ENCODE data around the gene MALRD1.
"Not testable (repeated sequence)": the region's sequence is repeated elsewhere in the genome, so short reads cannot be mapped to it uniquely, and the experiment has no call there.

The MALRD1 gene

DNA sequence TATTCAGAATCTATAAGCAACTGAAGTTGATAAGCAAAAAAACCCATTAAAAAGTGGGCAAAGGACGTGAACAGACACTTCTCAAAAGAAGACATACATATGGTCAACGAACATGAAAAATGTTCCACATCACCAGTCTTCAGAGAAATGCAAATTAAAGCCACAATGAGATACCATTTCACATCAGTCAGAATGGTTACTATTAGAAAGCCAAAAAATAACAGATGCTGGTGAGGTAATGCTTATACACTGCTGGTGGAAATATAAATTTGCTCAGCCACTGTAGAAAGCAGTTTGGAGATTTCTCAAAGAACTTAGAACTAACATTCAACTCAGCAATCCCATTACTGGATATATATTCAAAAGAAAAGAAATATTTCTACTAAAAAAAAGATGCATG, 434.8 kb downstream of the MALRD1 start:
- no peak overlapping the region for H3K4me3 ChIP-seq (ENCODE audit: low read length)
- H3K4me1 ChIP-seq (ENCODE audit: control insufficient read depth, insufficient read depth, low read length): no peaks in the 10 kb centered on the region
- no peak overlapping the region for H3K27ac ChIP-seq (ENCODE audit: low read depth, low read length)
- H3K27me3 ChIP-seq (ENCODE audit: control insufficient read depth, insufficient read depth, low read length): no peaks in the 10 kb centered on the region
- no peaks in the 10 kb centered on the region for H3K36me3 ChIP-seq (ENCODE audit: control insufficient read depth, insufficient read depth, low read length)
- no peak overlapping the region for H3K9ac ChIP-seq (ENCODE audit: low read length)

GRCh38 chr10:19488592-19489280, 440.1 kb downstream of the MALRD1 start:
- H3K27ac ChIP-seq (ENCODE audit: low read depth, low read length): no peak overlapping the region
- no peaks in the 10 kb centered on the region for H3K36me3 ChIP-seq (ENCODE audit: control insufficient read depth, insufficient read depth, low read length)
- H3K9ac ChIP-seq (ENCODE audit: low read length): no peak overlapping the region
- H3K27me3 ChIP-seq (ENCODE audit: control insufficient read depth, insufficient read depth, low read length): no peaks in the 10 kb centered on the region
- no peaks in the 10 kb centered on the region for H3K4me1 ChIP-seq (ENCODE audit: control insufficient read depth, insufficient read depth, low read length)
- H3K4me3 ChIP-seq (ENCODE audit: low read length): peak overlapping the region; percentile 55

DNA sequence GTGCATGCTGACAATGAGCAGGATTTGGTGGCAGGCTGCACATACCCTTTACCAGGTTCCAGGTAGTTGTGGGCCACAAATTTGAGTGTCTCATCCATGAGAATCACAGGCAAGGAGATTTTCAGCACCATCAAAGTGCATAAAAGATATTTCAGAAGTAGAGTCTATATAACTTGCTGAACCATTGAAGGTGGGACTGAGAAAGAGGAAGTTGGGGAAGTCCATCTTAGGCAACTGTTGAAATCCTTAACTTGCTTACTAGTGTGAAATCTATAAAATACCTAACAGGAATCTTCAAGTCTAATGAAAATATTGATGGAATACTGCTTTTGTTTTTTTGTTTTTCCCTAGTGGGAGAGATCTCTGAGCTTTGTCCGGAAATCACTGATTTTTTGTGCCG, 442.6 kb downstream of the MALRD1 start:
- Histone ChIP-seq H3K4me1 (ENCODE audit: control insufficient read depth, insufficient read depth, low read length) (no peaks in the 10 kb centered on the region), H3K36me3 (ENCODE audit: control insufficient read depth, insufficient read depth, low read length) (no peaks in the 10 kb centered on the region), H3K27ac (ENCODE audit: low read depth, low read length) (no peak overlapping the region), H3K4me3 (ENCODE audit: low read length) (no peak overlapping the region), H3K27me3 (ENCODE audit: control insufficient read depth, insufficient read depth, low read length) (no peaks in the 10 kb centered on the region), H3K9ac (ENCODE audit: low read length) (no peak overlapping the region)

DNA sequence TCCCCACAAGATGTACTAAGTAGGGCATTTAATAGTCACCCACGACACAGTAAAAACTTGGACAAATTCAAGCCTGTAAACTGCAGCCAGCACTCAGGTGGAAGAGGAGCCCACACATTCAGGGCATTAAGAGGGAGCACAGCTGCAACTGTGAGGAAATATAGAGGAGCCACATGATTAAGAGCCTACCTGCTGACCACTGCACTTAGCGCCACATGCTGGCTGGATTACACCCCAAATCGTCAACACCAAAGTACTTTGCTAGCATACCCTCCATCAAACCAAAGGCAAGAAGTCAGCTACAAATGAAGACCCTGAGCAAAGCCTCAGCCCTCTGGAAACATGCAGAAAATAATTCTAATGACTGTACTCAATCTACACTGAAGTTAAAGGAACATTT, 445.3 kb downstream of the MALRD1 start:
- Histone ChIP-seq H3K27me3 (ENCODE audit: control insufficient read depth, insufficient read depth, low read length) (no peaks in the 10 kb centered on the region), H3K4me3 (ENCODE audit: low read length) (no peak overlapping the region), H3K36me3 (ENCODE audit: control insufficient read depth, insufficient read depth, low read length) (no peaks in the 10 kb centered on the region), H3K4me1 (ENCODE audit: control insufficient read depth, insufficient read depth, low read length) (no peaks in the 10 kb centered on the region), H3K27ac (ENCODE audit: low read depth, low read length) (no peak overlapping the region), H3K9ac (ENCODE audit: low read length) (no peak overlapping the region)

- Histone ChIP-seq H3K4me3 (ENCODE audit: low read length) (no peak overlapping the region), H3K27ac (ENCODE audit: low read depth, low read length) (no peak overlapping the region), H3K9ac (ENCODE audit: low read length) (no peak overlapping the region), H3K36me3 (ENCODE audit: control insufficient read depth, insufficient read depth, low read length) (no peaks in the 10 kb centered on the region), H3K4me1 (ENCODE audit: control insufficient read depth, insufficient read depth, low read length) (no peaks in the 10 kb centered on the region), H3K27me3 (ENCODE audit: control insufficient read depth, insufficient read depth, low read length) (no peaks in the 10 kb centered on the region)
These were observed 448.4 kb downstream of the MALRD1 start for GRCh38 chr10:19497026-19497425.

DNA sequence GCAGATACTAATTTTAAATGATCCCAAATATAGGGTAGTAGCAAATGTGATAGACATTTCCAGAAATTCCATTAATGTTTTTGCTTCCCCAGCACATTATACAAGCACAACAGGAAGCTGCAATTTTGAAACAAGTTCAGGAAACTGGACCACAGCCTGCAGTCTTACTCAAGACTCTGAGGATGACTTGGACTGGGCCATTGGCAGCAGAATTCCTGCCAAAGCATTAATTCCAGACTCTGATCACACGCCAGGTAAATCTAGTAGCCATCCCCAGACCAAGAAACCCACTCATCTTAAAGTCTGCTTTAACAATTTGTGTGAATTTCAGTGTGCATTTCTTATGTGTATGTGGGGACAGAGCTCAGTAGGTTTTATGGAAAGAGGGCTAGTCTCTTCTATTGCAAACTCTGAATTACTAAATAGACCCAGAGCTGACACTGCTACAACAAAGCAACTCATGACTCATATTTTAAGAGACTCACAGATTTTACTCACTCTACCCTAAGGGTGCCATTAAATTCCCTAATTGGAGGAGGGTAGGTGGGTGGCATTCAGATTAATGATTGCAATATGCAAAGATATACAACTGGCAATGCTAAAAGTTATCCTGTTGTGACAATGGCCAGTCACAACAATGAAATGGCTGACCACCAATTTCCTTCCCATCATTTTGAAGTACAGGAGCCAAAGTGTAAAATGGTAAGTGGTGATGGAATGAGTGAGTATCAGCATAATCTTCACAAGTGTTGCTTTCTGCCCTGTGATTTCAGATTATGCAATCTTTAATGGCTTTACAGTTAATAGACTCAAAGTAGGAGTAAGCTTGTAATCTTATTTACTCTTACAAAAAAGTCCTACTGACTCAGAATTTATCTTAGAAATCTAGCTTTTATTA, 450.0 kb downstream of the MALRD1 start:
- Histone ChIP-seq H3K27me3 (ENCODE audit: control insufficient read depth, insufficient read depth, low read length) (no peaks in the 10 kb centered on the region), H3K4me3 (ENCODE audit: low read length) (no peak overlapping the region), H3K36me3 (ENCODE audit: control insufficient read depth, insufficient read depth, low read length) (no peaks in the 10 kb centered on the region), H3K27ac (ENCODE audit: low read depth, low read length) (no peak overlapping the region), H3K4me1 (ENCODE audit: control insufficient read depth, insufficient read depth, low read length) (no peaks in the 10 kb centered on the region), H3K9ac (ENCODE audit: low read length) (no peak overlapping the region)

GRCh38 chr10:19499291-19499770, 450.7 kb downstream of the MALRD1 start:
- Histone ChIP-seq H3K27ac (ENCODE audit: low read depth, low read length) (no peak overlapping the region), H3K36me3 (ENCODE audit: control insufficient read depth, insufficient read depth, low read length) (no peaks in the 10 kb centered on the region)

GRCh38 chr10:19500959-19501358, 452.4 kb downstream of the MALRD1 start:
- no peak overlapping the region for H3K27ac ChIP-seq (ENCODE audit: low read depth, low read length)
- H3K4me3 ChIP-seq (ENCODE audit: low read length): no peak overlapping the region
- H3K27me3 ChIP-seq (ENCODE audit: control insufficient read depth, insufficient read depth, low read length): no peaks in the 10 kb centered on the region
- H3K4me1 ChIP-seq (ENCODE audit: control insufficient read depth, insufficient read depth, low read length): no peaks in the 10 kb centered on the region
- no peak overlapping the region for H3K9ac ChIP-seq (ENCODE audit: low read length)
- H3K36me3 ChIP-seq (ENCODE audit: control insufficient read depth, insufficient read depth, low read length): no peaks in the 10 kb centered on the region

More at GRCh38 chr10:19499291-19499770, 450.7 kb downstream of the MALRD1 start:
- Histone ChIP-seq H3K4me1 (ENCODE audit: control insufficient read depth, insufficient read depth, low read length) (no peaks in the 10 kb centered on the region), H3K27me3 (ENCODE audit: control insufficient read depth, insufficient read depth, low read length) (no peaks in the 10 kb centered on the region), H3K9ac (ENCODE audit: low read length) (no peak overlapping the region), H3K4me3 (ENCODE audit: low read length) (no peak overlapping the region)

GRCh38 chr10:19505320-19506312, 457.0 kb downstream of the MALRD1 start:
- H3K4me3 ChIP-seq (ENCODE audit: low read length): no peak overlapping the region
- no peaks in the 10 kb centered on the region for H3K27me3 ChIP-seq (ENCODE audit: control insufficient read depth, insufficient read depth, low read length)
- no peaks in the 10 kb centered on the region for H3K4me1 ChIP-seq (ENCODE audit: control insufficient read depth, insufficient read depth, low read length)
- H3K36me3 ChIP-seq (ENCODE audit: control insufficient read depth, insufficient read depth, low read length): no peaks in the 10 kb centered on the region
- H3K27ac ChIP-seq (ENCODE audit: low read depth, low read length): no peak overlapping the region
- H3K9ac ChIP-seq (ENCODE audit: low read length): no peak overlapping the region

GRCh38 chr10:19510005-19510732, 461.6 kb downstream of the MALRD1 start:
- H3K27me3 ChIP-seq (ENCODE audit: control insufficient read depth, insufficient read depth, low read length); H3K9ac ChIP-seq (ENCODE audit: low read length); H3K27ac ChIP-seq (ENCODE audit: low read depth, low read length); H3K36me3 ChIP-seq (ENCODE audit: control insufficient read depth, insufficient read depth, low read length); H3K4me1 ChIP-seq (ENCODE audit: control insufficient read depth, insufficient read depth, low read length); H3K4me3 ChIP-seq (ENCODE audit: low read length): not testable (repeated sequence)

GRCh38 chr10:19518109-19518508, 469.5 kb downstream of the MALRD1 start:
- H3K4me1 ChIP-seq (ENCODE audit: control insufficient read depth, insufficient read depth, low read length): no peaks in the 10 kb centered on the region
- no peak overlapping the region for H3K27ac ChIP-seq (ENCODE audit: low read depth, low read length)
- no peaks in the 10 kb centered on the region for H3K27me3 ChIP-seq (ENCODE audit: control insufficient read depth, insufficient read depth, low read length)
- no peak overlapping the region for H3K9ac ChIP-seq (ENCODE audit: low read length)
- H3K36me3 ChIP-seq (ENCODE audit: control insufficient read depth, insufficient read depth, low read length): no peaks in the 10 kb centered on the region
- H3K4me3 ChIP-seq (ENCODE audit: low read length): no peak overlapping the region

Data from rectal smooth muscle tissue (tissue), 1 donor.